GM11168 (cell line): ENCODE data around the gene LRRC71.

ENCODE experiments used
- in situ Hi-C: fragments of 300-500 bp; cut with MboI; formaldehyde crosslinking; loops from one replicate; pipeline ENCODE4 v1.12.0; 2022; ENCODE audit warnings: low sequenced_read_pairs; ENCODE audit not compliant: unreplicated experiment

LRRC71 gene

GRCh38 chr1:156973417-156973816 lies 53.0 kb downstream of the LRRC71 start:
- in situ Hi-C loops: no loop called here

- in situ Hi-C loops: no loop called here
Observed at GRCh38 chr1:156975084-156975483, 54.7 kb downstream of the LRRC71 start.

GRCh38 chr1:156980551-156980950 lies 60.1 kb downstream of the LRRC71 start:
- in situ Hi-C loops: no loop called here
